M059J (cell line): ENCODE results near the gene PPIL1. TPM values are rescaled to one million over a fixed set of nuclear protein-coding genes. Genes with fewer than 3 reads are reported as not detected.

ENCODE experiments used
- DNase-seq: peaks from one replicate; pipeline ENCODE4 v3.0.0-alpha.2; 2012; ENCODE audit warnings: low read depth
- total RNA-seq: library from RNA; depleted of rRNA; stranded (reverse); fragments of >200 nt; shearing (Covaris generic); gene quantifications from 2 replicates; pipeline ENCODE4 v1.2.3, GENCODE V29; 2014

The PPIL1 gene
- total RNA-seq, 1 experiment from 2014 or later: 84.3 TPM

DNA sequence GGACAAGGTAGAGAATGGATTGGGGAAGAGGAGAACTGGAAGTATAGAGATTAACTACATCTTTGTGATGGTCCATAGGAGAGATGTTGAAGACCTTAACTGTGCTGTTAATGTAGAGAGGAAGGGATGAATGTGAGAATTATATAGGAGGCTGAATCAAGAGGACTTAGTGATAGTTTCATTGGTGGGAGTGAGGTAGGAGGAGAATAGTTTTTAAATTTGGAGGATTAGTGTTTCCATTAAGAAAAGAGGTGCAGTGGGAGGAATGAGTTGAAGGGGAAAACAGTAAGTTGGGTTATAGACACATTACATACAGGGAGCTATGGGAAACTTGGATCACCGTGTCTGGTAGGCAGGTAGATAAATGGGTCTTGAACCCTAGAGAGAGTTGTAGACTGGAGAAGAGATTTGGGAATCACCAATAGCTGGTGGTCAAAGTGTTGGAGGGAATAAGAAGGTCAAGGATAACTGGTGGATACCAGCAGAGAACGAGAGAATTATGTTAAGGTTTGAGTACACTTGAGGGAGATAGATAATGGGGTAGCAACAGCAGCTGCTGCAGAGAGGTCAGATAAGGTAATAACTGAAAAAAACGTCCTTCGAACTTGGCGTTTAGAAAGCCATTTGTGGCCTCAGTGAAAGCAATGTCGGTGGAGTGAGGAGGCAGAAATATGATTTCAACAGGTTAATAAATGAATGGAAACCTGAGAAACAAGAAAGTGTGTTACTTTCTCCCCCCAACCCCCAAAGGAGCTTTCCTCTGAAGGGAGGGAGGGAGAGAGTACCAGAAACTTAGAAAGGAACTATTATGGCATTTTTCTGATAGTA lies 14.3 kb upstream of the PPIL1 start:
- no peak for DNase-seq

DNA sequence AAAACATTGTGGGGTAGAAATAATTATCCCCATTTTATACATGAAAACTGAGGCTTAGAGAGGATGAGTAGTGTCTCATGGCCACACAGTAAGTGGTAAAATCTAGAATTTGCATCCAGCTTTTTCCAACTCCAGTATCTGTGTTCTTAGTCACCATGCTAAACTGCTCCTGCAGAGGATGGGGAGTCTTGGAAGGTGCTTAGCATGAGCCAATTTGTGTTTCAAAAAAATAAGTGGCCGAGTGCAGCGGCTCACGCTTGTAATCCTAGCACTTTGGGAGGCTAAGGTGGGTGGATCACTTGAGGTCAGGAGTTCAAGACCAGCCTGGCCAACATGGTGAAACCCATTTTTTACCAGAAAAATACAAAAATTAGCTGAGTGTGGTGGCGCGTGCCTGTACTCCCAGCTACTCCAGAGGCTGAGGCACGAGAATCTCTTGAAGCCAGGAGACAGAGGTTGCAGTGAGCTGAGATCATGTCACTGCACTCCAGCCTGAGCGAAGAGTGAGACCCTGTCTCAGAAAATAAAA lies 13.6 kb upstream of the PPIL1 start:
- DNase-seq: no peak

DNA sequence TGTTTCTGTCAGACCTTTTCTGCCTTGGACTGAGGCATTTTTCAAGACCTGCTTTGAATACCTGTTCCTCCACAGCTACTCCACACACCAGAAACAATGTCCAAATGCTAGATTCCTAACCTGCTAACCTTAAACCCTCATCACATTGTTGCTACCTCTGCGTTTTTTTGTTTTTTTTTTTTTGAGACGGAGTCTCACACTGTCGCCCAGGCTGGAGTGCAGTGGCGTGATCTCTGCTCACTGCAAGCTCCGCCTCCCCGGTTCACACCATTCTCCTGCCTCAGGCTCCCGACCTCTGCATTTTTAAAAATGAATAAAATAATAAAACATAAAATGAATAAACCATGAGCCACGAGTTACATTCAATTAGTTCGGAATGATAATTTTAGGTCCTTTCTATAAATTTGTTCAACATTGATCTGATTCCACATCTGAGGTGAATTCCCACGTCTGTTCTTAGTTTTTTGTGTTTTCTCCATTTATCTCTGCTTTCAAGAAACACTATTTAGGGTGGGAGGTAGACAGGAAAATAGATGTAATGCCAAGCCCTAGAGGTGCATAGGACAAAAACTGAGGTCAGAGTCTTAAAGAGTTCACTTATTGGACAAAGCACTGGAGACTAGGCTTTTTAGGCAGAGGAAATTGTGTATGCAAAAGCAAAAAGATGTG lies 12.5 kb upstream of the PPIL1 start:
- DNase-seq: no peak

DNA sequence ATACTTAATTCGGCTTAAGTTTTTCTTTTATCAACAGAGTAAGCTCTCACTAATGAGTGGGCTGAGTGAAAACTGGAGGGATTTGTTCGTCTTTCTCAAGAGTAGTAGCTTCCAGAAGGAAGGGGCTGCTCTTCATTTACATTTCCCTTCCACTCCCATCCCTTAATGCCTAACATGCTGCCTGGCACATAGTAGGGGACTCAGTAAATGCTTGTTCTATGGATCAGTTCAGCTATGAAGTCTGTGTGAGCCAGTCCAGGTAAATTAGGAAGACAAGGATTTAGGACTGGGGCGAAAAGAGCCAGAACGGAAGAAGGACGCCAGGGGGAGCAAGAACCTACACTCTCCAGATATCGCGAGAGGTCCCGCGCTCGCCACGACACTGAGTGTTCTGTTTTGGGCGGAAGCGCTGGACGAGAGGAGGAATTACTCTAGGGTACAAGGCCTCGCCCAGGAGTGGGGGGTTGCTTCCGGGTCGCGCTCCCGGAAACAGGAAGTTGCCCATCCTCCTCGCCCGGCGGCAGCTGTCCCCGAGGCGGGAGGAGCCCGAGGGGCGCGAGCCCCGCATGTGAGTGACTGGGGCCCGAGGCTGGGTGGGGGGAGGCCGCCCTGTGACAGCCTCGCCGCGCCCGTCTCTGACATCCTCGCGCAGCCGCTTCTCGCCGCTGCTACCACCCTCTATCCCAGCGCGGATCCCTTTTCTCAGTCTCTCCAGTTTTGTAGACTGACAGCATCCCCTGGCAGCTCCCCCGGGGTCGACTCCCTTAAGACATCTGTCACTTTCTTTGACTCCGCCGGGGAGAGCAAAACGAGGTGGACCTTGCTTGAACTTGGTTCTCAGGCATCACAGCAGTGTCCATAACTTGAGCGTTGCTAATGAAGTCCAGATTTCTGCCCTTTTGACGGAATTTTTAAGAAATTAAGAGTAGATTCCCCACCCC lies 11.1 kb upstream of the PPIL1 start, which contains the start of gene C6orf89:
C6orf89 (plus strand) TSS at position 492 of the 941 bp plus-strand sequence. CDS start 13,493 bp downstream, outside the sequence.
- DNase-seq: peak; percentile 99

DNA sequence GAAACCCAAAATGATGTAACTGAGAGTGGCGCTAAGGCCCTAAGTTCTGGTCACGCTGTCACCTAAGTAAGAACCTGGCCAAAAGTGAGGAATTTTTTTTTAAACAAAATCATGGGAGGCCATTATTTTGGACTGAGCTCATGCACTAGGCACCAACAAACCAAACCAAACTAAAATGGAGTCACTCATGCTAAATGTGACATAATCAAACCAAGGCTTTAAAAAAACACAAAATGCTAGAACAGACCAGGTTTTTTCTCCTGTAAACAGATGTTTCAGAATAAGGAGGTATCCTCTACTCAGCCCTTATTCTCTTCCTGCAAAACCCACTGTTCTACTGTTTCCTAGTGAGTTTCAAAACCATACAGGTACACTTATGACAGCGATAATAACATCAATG lies 10.0 kb upstream of the PPIL1 start:
- DNase-seq: no peak

DNA sequence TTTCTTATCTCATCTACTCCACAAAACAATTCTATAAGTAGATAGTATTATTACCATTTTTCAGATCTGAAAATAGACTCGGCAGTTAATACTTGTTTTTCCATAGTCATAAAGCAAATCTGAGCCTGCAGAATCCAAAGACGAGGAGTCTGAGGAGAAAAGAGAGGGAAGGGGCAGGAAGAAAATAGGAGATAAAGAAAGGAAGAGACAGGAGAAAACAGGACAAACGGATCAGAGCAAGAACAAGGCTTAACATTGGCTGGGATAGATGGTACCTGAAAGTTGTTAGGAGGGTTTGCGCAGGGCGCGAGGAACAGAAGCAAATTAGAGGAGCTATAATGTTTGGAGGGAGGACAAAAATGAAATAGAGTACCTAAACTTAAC lies 639 bp upstream of the PPIL1 start:
- no peak for DNase-seq

DNA sequence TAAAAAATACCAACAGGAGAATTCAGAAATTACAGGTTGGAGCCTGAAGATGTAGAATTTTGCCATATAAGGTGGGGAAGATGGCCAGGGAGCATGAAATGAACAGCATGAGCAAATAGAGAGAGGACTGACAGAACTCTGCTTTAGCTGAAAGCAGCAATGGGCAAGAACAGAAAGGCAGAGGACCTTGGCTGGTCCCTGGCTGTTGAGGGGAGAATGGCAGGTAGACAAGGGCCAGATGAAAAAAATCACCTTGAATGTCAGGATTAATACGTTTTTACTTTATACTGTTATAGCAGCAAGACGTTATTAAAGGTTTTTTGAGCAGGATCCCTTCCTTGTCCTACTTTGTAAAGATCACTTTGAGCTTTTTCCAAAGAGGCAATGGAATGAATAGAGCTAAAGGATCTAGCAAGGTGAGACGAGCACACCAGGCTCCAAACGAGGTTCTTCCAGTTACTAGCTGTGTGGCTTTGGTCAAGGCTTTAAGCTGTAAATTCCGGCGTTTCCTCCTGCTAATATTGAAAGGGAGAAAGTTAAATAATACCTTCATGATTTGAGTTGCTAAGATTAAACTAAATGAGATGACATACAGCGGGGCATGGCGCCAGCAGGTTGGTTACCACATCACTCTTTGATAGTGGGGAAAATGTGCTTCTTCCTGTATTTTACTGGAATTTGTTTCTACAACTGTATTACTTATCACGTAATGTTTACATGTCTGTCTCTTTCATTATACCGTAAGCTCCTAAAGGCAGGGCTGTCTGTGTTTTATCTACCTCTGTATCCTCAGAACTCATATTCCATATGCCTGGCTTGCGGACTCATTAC lies 776 bp downstream of the PPIL1 start:
- DNase-seq: peak; percentile 50

DNA sequence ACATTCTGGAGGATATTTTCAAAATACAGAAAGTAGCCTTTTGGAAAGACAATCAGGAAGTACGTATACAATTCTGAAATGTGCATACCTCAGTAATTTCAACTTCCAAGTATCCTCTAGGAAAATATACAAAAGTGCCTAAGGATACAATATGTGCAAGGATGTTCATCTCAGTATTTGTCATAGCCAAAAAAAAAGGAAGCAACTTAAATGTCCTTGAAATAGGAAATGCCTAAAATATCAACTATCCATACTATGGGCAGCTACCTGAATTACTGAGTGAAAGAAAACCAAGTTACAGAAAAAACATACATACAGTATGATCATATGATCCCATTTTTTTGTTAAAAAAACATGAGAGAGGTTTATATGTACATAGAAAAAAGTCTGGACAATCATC lies 1.5 kb downstream of the PPIL1 start:
- DNase-seq: no peak

DNA sequence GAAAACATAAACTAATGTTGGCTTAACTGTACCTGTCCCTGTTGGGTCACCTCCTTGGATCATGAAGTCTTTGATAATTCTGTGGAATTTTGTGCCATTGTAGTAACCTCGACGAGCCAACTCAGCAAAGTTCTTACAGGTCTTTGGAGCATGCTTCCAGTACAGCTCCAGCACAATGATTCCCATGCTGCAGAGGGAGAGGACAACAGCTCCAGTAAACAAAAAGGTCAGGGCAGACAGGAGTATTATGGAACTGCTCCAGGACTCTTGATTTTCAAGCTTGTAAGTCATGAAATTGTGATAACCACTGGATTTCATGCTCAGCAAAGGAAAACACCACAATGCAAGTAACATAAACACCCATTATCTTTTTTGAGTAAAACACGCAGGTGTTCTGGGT lies 2.9 kb downstream of the PPIL1 start:
- no peak for DNase-seq

DNA sequence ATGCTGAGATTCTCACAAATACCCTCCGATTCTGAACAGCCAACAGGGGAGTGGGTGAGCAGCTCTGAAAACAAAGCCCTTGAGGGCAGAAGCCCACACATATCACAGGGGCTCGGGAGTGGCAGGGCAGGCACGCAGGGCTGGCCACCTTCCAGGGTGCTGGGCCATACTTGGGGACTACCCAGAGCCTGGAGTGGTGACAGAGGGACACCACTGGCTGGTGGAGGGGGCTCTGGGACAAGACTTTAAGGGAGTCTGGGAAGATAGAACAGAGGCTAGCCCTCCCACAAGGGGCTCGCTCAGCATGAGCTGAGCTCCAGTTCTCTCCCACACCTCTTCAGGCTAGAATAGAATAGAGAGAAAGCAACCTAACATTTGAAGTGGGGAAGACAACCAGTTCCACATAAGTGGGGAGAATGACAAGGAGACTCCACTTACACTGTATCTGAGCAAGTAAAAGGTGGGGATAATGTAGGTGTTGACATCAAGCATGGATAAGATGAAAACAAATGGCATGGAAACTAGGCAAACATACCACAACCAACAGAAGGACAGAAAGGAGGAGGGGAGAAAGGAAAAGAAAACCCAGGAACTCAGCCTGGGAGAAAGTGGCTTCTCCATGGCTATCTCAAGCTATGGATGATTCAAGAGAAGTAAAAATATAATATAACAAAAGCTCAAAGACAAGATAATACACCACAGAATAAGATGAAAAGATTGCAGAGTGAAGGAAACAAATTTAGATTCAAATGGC lies 7.0 kb downstream of the PPIL1 start:
- no peak for DNase-seq

DNA sequence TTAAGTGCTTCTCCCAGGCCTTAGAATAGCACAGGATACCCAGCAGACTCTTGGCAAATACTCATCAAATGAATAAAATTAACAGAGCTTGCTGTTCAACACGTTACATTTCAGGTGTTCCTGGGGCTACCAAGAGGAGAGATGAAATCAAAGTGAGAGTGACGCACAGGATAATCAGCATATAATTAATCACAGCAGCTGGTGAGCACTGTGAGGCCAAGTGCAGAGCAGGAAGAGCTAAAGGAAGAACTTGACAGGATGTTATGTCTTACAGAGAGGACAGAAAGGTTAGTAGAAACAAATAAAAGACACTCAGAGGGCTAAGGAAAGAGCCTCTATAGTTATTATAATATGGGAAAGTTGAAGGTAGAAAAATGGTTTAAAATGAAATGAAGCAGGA lies 8.8 kb downstream of the PPIL1 start:
- no peak for DNase-seq

DNA sequence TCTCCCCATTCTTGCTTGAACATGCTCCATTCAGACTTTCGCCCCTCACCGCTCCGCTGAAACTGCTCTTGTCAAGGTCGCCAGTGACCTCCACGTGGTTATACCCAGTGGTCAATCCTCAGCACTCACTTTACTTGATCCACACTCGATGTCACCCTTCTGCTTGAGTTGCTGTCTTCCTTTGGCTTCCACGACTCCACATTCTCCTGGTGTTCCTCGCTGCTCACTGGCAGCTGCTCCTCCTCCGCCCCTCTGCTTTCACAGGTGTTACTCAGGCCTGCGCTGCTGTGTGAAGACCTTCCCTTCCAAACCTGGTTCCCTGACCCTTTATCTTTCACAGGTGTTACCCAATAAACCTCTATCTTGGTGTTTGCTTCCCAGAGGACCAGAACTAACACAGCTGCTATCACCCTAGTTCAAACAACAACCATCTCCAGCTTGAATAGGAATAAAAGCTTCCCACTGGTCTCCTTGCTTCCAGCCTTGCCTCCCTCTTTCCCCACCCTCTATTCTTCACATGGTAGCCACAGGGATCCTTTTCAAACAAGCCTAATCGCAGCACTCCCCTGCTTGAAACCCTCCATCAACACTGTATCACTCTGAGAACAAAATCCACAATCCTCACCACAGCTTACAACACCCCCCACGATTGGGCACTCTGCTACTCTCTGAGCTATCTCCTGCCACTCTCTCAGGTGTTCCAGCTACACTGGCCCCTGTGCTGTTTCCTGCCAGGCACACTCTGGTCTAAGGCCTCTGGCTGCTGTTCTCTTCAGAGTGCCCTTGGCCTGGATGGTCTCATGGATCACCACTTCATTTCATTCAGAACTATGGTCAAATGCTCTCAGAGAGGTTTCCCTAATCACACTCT lies 10.7 kb downstream of the PPIL1 start:
- no peak for DNase-seq

DNA sequence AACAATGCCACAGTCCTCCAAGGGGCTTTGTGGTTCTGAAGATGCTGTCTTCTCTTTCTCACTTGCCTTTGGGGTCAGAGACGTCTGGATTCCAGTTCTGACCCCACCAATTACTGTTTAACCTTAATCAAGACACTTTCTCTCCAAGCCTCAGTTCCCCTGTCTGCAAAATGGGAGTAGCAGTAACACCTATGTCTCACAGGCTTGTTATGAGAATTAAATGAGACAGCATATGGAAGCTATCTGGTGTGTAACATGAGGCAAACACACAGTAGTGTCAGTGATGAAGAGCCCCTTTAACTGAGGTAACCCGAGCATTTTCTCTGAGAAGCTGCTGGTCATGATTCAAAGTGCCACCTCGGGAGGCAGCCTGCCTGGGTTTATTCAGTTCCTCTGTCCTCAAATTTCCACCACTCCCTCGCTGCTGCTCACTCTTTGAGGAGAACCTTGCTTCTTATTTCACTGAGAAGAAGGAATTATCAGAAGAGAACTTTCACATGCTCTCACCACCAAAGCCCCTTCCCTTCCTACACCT lies 11.7 kb downstream of the PPIL1 start:
- DNase-seq: no peak

DNA sequence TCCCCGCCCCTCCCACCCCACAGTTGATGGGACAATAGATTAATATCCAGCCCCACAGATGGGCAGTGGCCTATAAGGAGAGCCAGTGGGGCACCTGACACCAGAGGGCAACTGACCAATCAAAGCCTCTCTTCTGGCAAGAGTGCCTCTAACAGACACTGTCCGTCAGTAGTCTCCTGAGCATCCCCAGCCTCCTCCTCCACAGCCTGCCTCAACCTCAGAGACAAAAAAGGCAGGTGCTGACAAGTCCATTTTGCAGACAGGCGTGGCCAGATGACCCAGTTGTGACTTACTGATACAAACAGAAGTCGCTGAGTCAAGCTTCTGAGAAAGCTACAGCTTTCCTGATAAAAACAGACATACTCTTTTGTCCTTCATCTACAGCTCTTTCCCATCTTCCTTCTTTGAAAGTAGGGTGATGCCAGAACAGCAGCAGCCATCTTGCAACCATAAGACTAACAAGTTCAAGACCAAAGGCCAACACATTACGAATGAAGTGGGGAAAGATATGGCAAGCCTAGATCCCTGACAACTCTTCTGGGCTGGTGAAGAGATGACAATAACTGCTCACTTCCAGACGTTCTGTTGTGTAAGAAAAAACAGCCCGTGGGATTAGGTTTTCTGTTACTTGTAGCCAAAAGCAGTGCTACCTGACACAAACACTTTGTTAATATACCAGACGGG lies 12.3 kb downstream of the PPIL1 start:
- no peak for DNase-seq

DNA sequence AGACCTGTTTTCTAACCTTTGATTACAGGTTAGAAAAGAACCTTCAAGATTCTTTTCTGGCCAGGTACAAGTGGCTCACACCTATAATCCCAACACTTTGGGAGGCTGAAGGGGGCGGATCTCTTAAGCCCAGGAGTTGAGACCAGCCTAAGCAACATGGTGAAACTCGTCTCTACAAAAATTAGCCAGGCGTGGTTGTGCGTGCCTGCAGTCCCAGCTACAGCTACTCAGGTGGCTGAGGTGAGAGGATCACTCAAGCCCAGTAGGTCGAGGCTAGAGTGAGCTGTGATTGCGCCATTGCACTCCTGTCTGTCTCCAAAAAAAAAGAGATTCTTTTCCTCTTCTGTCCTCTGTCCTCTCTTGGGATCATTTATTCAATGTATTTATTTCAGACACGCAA lies 14.5 kb downstream of the PPIL1 start:
- DNase-seq: no peak

DNA sequence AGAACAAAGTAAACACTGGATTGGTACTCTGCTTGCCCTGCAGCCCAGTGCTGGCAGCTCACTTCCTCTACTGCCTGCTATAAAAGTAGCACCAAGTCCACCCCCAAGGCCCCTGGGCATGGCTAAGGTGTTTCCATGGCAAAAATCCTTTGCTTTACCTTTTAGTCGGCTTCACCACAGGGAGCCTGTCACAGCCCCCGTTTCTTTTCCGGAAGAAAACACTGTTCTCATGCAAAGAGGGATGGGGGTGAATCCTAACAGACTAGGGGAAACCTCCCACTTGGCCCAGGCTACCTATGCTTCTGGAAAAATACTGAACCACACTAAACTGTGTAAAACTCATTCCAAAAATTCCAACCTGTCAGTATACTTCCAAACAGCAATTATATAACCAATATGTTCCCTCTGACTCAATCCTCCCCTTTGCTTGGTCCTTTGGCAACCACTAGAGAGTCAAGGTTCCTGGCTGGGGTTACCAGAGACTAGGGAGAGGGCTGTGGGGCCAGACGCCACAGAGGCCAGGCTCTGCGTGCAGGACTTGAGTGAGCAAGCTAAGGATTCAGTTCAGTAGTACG lies 16.1 kb downstream of the PPIL1 start:
- DNase-seq: peak; percentile 99

DNA sequence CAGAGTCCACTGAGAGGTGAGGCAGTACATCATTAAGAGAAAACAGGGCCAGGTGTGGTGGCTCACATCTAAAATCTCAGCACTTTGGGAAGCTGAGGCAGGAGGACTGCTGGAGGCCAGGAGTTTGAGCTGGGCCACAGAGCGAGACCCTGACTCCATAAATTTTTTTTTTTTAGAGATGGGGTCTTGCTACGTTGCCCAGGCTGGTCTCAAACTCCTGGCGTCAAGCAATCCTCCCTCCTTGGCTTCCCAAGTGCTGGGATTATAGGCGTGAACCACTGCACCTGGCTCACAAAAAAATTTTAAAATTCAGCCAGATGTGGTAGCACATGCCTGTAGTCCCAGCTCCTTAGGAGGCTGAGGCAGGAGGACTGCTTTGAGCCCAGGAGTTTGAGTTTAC lies 17.3 kb downstream of the PPIL1 start:
- no peak for DNase-seq

DNA sequence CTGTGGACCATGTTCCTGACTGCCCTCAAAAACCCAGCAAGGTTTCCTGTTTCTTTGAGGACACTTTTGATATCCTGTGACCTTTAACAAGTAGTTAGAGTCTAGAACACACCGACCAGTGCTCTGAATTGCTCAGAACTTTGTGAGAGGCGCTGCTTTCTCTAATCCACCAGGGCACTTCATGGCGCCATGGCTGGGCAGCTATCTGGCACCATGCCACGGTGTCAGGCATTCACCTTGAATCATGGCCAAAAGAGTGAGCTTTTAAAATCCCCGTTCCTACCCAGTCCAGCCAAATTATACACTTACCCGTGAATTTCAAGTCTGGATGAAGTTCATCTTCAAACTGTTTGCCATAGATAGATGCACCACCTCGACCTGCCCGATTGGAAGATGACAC lies 18.3 kb downstream of the PPIL1 start:
- DNase-seq: peak; percentile 39
